Coronary artery (tissue), 2 donors: ENCODE data around the gene TGFBR3.
A peak's percentile ranks its signal among the peaks of the same experiment; 100 is the strongest.

Source experiments
- DNase-seq: peaks from one replicate; pipeline ENCODE4 v3.0.0-alpha.2; 2017; ENCODE audit warnings: low spot score
- H3K27ac ChIP-seq, 2 donors: fragments of 200-600 bp; sonication (generic); one replicate each; pipeline ENCODE4 v1.5.1; 2016 to 2019
- H3K4me3 ChIP-seq: fragments of 200-600 bp; sonication (generic); 2 replicates; pipeline ENCODE4 v1.5.1; 2016; ENCODE audit warnings: mild to moderate bottlenecking, moderate library complexity
- TF ChIP-seq, protein P1 (sequence below): fragments of 200-600 bp; sonication (generic); IDR thresholded peaks from one replicate; pipeline ENCODE4 v1.5.1; 2019; ENCODE audit warnings: antibody characterized with exemption

Gene TGFBR3

DNA sequence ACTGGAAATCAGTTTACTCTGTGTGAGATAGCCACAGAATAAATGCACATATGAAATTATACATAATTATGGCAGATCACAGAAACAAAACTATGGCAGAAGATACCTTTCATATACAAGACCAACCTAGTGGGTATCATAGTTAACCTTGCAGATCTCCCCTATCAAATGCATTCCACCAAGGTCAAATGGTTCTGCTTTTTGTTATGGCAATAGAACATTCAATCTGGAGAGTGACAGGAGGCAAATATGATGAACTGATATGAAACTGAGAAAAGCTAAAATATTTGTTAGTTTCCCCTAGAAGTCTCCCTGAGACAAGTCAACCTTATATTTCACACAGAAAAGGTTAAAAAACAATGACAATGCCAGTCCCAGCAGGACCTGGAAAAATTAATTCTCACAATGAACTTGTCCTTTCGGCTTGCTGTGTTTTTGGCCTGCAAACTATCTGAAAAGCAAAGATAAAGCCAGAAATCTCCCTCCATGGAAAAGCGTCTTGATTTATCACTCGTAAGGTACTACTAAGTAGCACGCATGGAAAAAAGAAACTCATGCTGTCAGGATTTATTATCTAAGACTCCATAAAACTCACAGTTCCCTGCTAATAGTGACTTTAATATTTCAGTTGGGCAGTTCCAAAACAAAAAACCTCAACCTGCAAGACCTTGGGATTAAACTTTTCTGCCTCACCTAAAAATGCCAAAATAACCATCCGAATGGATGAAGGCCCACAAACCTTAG lies 174.3 kb downstream of the TGFBR3 start:
- peak overlapping the region; percentile 62 to 79 for H3K27ac ChIP-seq
- TF ChIP-seq, protein P1, sequence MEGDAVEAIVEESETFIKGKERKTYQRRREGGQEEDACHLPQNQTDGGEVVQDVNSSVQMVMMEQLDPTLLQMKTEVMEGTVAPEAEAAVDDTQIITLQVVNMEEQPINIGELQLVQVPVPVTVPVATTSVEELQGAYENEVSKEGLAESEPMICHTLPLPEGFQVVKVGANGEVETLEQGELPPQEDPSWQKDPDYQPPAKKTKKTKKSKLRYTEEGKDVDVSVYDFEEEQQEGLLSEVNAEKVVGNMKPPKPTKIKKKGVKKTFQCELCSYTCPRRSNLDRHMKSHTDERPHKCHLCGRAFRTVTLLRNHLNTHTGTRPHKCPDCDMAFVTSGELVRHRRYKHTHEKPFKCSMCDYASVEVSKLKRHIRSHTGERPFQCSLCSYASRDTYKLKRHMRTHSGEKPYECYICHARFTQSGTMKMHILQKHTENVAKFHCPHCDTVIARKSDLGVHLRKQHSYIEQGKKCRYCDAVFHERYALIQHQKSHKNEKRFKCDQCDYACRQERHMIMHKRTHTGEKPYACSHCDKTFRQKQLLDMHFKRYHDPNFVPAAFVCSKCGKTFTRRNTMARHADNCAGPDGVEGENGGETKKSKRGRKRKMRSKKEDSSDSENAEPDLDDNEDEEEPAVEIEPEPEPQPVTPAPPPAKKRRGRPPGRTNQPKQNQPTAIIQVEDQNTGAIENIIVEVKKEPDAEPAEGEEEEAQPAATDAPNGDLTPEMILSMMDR, result no peak
- no peak for DNase-seq
- H3K4me3 ChIP-seq, result no peak overlapping the region

DNA sequence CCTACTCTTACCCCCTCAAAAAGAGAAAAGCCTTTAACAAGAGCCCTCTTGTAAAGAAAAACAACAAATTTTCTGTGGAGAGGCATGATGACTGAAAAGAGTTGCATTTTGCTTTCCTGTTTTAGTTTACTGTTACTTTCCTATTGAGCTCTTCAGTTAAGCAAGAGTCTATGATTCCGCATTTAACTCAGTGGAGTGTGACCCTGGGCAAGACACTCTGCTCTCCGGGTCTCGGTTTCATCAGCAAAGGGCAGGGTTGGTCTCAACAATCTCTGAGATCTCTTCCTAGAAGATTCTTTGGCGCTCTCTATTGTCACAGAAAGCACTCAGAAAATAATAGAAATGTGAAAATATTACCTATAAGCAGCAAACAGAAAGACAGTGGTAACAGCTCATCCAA lies 175.7 kb downstream of the TGFBR3 start:
- Histone ChIP-seq H3K4me3 (no peak overlapping the region), H3K27ac (no peak overlapping the region)
- TF ChIP-seq, protein P1, result no peak
- DNase-seq, result no peak

DNA sequence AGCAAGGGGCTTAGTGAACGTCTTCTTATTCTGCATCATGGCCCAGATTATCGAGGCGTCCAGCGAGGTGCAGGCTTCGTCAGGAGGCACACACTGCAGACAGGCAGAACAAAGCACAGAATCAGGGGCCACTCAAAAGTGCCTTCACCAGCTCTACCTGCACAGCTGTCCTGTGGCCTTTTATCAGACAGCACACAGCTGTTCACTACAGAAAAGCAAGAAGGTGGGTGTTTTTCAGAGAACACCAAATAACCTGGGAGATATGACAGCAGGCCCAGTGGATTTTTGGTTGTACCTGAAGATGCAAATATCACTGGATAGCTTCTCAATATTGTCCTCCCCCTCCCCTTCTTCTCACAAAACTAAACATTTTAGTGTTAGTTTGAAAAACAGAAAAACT lies 177.3 kb downstream of the TGFBR3 start:
- no peak overlapping the region for H3K27ac ChIP-seq
- no peak overlapping the region for H3K4me3 ChIP-seq
- TF ChIP-seq, protein P1, result no peak
- no peak for DNase-seq

DNA sequence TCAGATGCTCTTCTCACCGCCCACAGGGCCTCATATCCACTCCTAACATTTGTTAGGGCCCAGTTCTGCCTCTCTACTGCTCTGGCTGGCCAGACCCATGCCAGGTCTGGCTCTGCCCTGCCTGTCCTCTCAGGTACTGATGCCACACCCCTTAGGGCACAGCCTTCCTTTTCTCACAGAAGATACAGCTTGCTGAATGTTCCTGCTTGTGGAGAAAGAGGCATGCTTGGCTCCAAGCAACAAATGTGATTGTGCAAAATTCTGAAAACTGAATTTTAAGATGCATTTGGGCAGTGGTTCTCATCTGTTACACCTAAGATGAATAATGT lies 178.1 kb downstream of the TGFBR3 start:
- Histone ChIP-seq H3K4me3 (no peak overlapping the region), H3K27ac (no peak overlapping the region)
- TF ChIP-seq, protein P1, result no peak
- DNase-seq, result no peak

DNA sequence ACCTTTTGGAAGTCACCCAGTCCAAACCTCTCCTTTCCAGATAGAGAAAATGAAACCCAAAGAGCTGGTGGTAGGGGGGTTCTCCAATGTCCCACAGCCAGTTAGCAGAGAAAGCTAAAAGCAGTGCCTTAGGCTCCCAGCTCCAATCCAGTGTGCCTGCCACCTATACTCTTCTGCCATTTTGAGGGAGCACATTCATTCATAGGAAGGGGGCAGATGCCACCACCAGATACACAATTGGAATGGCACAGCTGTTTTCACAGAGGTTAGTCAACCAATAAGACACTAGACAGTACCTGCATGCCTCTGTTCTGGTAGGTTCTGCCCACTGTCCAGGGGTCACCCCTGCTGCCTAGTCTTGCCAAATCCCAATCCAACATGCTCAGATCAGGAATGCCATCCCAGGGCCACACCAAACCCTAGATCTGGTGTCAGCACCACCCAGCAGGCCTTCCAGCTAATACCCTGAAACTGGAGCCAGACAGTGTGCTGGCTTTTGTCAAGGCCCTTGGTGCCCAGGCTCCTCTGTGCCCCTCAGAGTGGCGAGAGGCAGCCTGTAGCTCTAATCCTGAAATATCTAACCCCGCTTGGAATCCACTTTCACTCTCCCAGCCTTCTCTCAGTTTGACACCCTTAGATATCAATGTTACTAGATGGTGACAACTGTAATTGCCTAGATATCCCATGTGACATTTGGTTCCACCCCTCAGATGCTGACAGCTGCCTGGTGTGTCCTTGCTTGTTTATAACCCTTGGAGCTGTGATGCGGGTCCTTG lies 178.6 kb downstream of the TGFBR3 start:
- no peak for DNase-seq
- peak overlapping the region in 1 of 2 donors; percentile 47 for H3K27ac ChIP-seq
- H3K4me3 ChIP-seq, result no peak overlapping the region
- TF ChIP-seq, protein P1, result no peak

DNA sequence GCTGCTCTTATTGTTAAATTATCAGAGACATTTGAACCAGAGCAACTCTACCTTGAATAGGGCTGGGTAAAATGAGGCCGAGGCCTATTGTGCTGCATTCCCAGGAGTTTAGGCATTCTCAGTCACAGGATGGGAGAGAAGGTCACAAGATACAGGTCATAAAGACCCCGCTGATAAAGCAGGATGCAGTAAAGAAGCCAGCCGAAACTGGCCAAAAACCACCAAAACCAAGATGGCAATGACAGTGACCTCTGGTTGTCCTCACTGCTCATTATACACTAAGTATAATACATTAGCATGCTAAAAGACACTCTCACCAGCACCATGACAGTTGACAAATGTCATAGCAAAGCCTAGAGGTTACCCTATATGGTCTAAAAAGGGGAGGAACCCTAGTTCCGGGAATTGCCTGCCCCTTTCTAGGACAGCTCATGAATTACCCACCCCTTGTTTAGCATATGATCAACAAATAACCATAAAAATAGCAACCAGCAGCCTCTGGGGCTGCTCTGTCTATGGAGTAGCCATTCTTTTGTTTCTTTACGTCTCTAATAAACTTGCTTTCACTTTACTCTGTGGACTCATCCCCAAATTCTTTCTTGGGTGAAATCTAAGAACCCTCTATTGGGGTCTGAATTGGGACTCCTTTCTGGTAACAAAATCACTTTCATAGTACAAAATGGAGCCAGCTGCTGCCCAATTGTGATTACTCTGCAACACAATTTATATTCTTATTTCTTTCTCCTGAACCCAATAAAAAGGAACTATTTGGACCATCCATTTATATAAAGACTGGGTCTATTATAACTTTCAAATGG lies 179.6 kb downstream of the TGFBR3 start:
- H3K4me3 ChIP-seq, result no peak overlapping the region
- no peak overlapping the region for H3K27ac ChIP-seq
- TF ChIP-seq, protein P1, result no peak
- no peak for DNase-seq
